Measurements from ENCODE around the gene HLA-DPA1. TPM values are rescaled to one million over a fixed set of nuclear protein-coding genes. Genes with fewer than 3 reads are reported as not detected.
A peak's percentile ranks its signal among the peaks of the same experiment; 100 is the strongest.

HLA-DPA1 gene
- total and polyA plus RNA-seq, 10 of the 15 experiments (the other 5 are each of a cell fraction or from before 2014, with no cell fraction given), result 508 to 1,640 (median 829) TPM

GRCh38 chr6:33050014-33050810, 23.2 kb downstream of the HLA-DPA1 start (continued):
- TF ChIP-seq ETV6 (conservative IDR thresholded peaks at IDR 0.05 in 1 of 2, IDR thresholded peaks at IDR 0.05 in 1 of 2; ENCODE audit: borderline replicate concordance in 1 of 2, low read depth in 1 of 2) (no peak), E4F1 (IDR thresholded peaks at IDR 0.05; ENCODE audit: borderline replicate concordance, partially characterized antibody) (no peak)

- Histone ChIP-seq H3K36me3 (ENCODE audit: control insufficient read depth in 2 of 2, insufficient read depth in 2 of 2, low read length in 1 of 2) (no peaks in the 10 kb centered on the region), H3K27me3 (replicated peaks in 1 of 2; ENCODE audit: control insufficient read depth in 2 of 2, insufficient read depth in 2 of 2, low read length in 1 of 2) (no peaks in the 10 kb centered on the region), H3K9ac (ENCODE audit: control insufficient read depth, insufficient read depth, low read length) (no peak overlapping the region), H3K27ac (ENCODE audit: control insufficient read depth, insufficient read depth) (no peak overlapping the region), H3K4me3 (no peak overlapping the region), H3K4me2 (ENCODE audit: control insufficient read depth, insufficient read depth) (no peak overlapping the region), H3K9me3 (replicated peaks; ENCODE audit: control insufficient read depth, insufficient read depth, low read length) (no peaks in the 10 kb centered on the region), H4K20me1 (ENCODE audit: control insufficient read depth, insufficient read depth) (no peaks in the 10 kb centered on the region), H3K79me2 (ENCODE audit: control insufficient read depth, insufficient read depth, low read length) (no peaks in the 10 kb centered on the region), H3K4me1 (ENCODE audit: control insufficient read depth, insufficient read depth, low read length) (no peaks in the 10 kb centered on the region), H2AFZ (ENCODE audit: control insufficient read depth, low read depth, low read length) (no peak overlapping the region)
- ATAC-seq, result peak; percentile 85
- no peak for DNase-seq (ENCODE audit: low read depth, low spot score)
- intact Hi-C loops (cut with micrococcal nuclease; ENCODE audit: unreplicated experiment) (loop anchor here (1.0 kb wide), 1 partner anchor 35 kb away; no protein-coding TSS in a partner anchor), in situ Hi-C loops (cut with MboI) (loop anchor here (25.0 kb wide), 1 partner anchor 1613 kb away; no protein-coding TSS in a partner anchor)
- FAIRE-seq, result peak; percentile 52
- ChIA-PET CTCF (interaction anchor here (0.7 to 6.1 kb wide), 19 partner anchors 8 to 100 kb away, joined by 3 to 73 read pairs (median 8); partner anchors contain the start of genes HLA-DPA1 and HLA-DPB1), RAD21 (ENCODE audit: unreplicated experiment) (interaction anchor here (0.7 to 3.4 kb wide), 13 partner anchors 13 to 211 kb away, joined by 3 to 14 read pairs (median 5); partner anchors contain the start of genes HLA-DPB1 and TAP2), SMC1A (ENCODE audit: uncharacterized antibody, unreplicated experiment) (interaction anchor here (0.8 to 5.5 kb wide), 15 partner anchors 8 to 148 kb away, joined by 3 to 44 read pairs (median 5); partner anchors contain the start of gene HLA-DPA1), POLR2A (interaction anchor here (0.6 to 4.8 kb wide), 9 partner anchors 9 to 129 kb away, joined by 3 to 31 read pairs (median 7); partner anchors contain the start of genes HLA-DPA1 and HLA-DPB1)
- WGBS (ENCODE audit: insufficient coverage, insufficient replicate concordance, low lambda C conversion rate, missing lambda C conversion rate), result 59% methylated on average over 9 of the region's 9 CpGs
- BruUV-seq (replicated peaks), result no TSS peak
- no peak for TF ChIP-seq RAD51 (IDR thresholded peaks at IDR 0.05)
- no peak for TF ChIP-seq CUX1 (IDR thresholded peaks at IDR 0.05; ENCODE audit: insufficient replicate concordance, low read depth, low read length)
- TF ChIP-seq SMC3 (IDR thresholded peaks at IDR 0.05; ENCODE audit: borderline replicate concordance, low read length), result peak; percentile 45; the same call in 1 of the 2 replicates
- TF ChIP-seq FOXM1 (IDR thresholded peaks at IDR 0.05; ENCODE audit: low read depth, low read length), result no peak
- peak; percentile 43; the same call in 1 of the 2 replicates for TF ChIP-seq RAD21 (IDR thresholded peaks at IDR 0.05; ENCODE audit: insufficient read depth, low read depth, low read length)
- no peak for TF ChIP-seq MTA3 (IDR thresholded peaks at IDR 0.05; ENCODE audit: borderline replicate concordance, low read length)
- TF ChIP-seq TCF3 (IDR thresholded peaks at IDR 0.05; ENCODE audit: borderline replicate concordance, insufficient read depth, low read depth, low read length), result no peak
These were observed 24.0 kb downstream of the HLA-DPA1 start for GRCh38 chr6:33049323-33050013.

All from GM12878 (cell line).